Thoracic aorta (tissue), 2 donors: ENCODE results near the gene UIMC1. TPM values are rescaled to one million over a fixed set of nuclear protein-coding genes. Genes with fewer than 3 reads are reported as not detected.

Source experiments
- ATAC-seq: fragments of 150-250 bp; one replicate; pipeline ENCODE4 v1.8.0; 2017; ENCODE audit warnings: low read depth; ENCODE audit not compliant: insufficient number of reproducible peaks, low FRiP score
- DNase-seq: peaks from one replicate; pipeline ENCODE4 v3.0.0-alpha.2; 2020; ENCODE audit warnings: low spot score
- H3K27ac ChIP-seq, 2 donors: fragments of 200-600 bp; sonication (generic); 1 replicate in 1 of 2; 2 replicates in 1 of 2; pipeline ENCODE4 v1.5.1; 2016; ENCODE audit warnings: mild to moderate bottlenecking in 2 of 2, moderate library complexity in 2 of 2
- H3K27me3 ChIP-seq: fragments of 200-600 bp; sonication (generic); replicated peaks from 2 replicates; pipeline ENCODE4 v1.6.0; 2016; ENCODE audit warnings: mild to moderate bottlenecking; ENCODE audit not compliant: insufficient read depth
- H3K36me3 ChIP-seq: fragments of 200-600 bp; sonication (generic); one replicate; pipeline ENCODE4 v1.5.1; 2016
- H3K4me1 ChIP-seq, 2 donors: fragments of 200-600 bp; sonication (generic); 1 replicate in 1 of 2; 2 replicates in 1 of 2; pipeline versions ENCODE4 v1.5.1 to v1.6.0; 2016; ENCODE audit warnings: low read depth in 2 of 2, mild to moderate bottlenecking in 1 of 2; ENCODE audit not compliant: control insufficient read depth in 1 of 2
- H3K4me3 ChIP-seq: fragments of 200-600 bp; sonication (generic); 2 replicates; pipeline ENCODE4 v1.5.1; 2016; ENCODE audit warnings: mild to moderate bottlenecking
- H3K9me3 ChIP-seq: fragments of 200-600 bp; sonication (generic); 2 replicates; pipeline ENCODE4 v1.5.1; 2016
- CTCF ChIP-seq: fragments of 200-600 bp; sonication (generic); IDR thresholded peaks from one replicate; pipeline ENCODE4 v1.5.1; 2019; ENCODE audit warnings: antibody characterized with exemption
- total RNA-seq, 2 donors: library from RNA; depleted of rRNA; stranded (reverse); fragments of >200 nt; gene quantifications; one replicate each; pipeline versions ENCODE4 v1.1.0 to v1.2.3, GENCODE V29; 2016

The UIMC1 gene
- total RNA-seq, 2 donors from 2014 or later, result 27.3 to 40.9 TPM

GRCh38 chr5:176894298-176894697 is 112.3 kb downstream of the UIMC1 start:
- ATAC-seq, result no peak
- Histone ChIP-seq H3K4me1 (no peaks in the 10 kb centered on the region), H3K4me3 (no peak overlapping the region), H3K9me3 (no peaks in the 10 kb centered on the region), H3K36me3 (no peaks in the 10 kb centered on the region), H3K27ac (no peak overlapping the region), H3K27me3 (no peaks in the 10 kb centered on the region)
- no peak for TF ChIP-seq CTCF
- DNase-seq, result no peak

- Histone ChIP-seq H3K27ac (no peak overlapping the region), H3K36me3 (no peaks in the 10 kb centered on the region), H3K4me3 (no peak overlapping the region), H3K9me3 (no peaks in the 10 kb centered on the region), H3K4me1 (no peaks in the 10 kb centered on the region), H3K27me3 (no peaks in the 10 kb centered on the region)
- no peak for TF ChIP-seq CTCF
- DNase-seq (no peak), ATAC-seq (no peak)
Observed at GRCh38 chr5:176892663-176893062, 113.9 kb downstream of the UIMC1 start.

- DNase-seq, result no peak
- Histone ChIP-seq H3K27me3 (no peaks in the 10 kb centered on the region), H3K36me3 (no peaks in the 10 kb centered on the region), H3K27ac (no peak overlapping the region), H3K4me1 (no peaks in the 10 kb centered on the region), H3K9me3 (no peaks in the 10 kb centered on the region), H3K4me3 (no peak overlapping the region)
- no peak for TF ChIP-seq CTCF
- no peak for ATAC-seq
Observed at GRCh38 chr5:176891331-176891958, 115.1 kb downstream of the UIMC1 start.

GRCh38 chr5:176890455-176891330 is 115.9 kb downstream of the UIMC1 start:
- ATAC-seq (no peak), DNase-seq (no peak)
- Histone ChIP-seq H3K27ac (no peak overlapping the region), H3K9me3 (no peaks in the 10 kb centered on the region), H3K4me1 (no peaks in the 10 kb centered on the region), H3K36me3 (no peaks in the 10 kb centered on the region), H3K4me3 (no peak overlapping the region), H3K27me3 (no peaks in the 10 kb centered on the region)
- no peak for TF ChIP-seq CTCF
